Activated T-helper 17 cell treated with anti-CD3 and anti-CD28 coated beads, Interleukin-2, amount 50 U/mL, for 72 hours (primary cell): ENCODE results near the gene AGAP2. TPM values are rescaled to one million over a fixed set of nuclear protein-coding genes. Genes with fewer than 3 reads are reported as not detected.

Source experiments
- ATAC-seq: fragments of 150-1000 bp; cut with Tn5 transposase; replicated peaks from 2 replicates; pipeline ENCODE4 v1.10.0; 2021; ENCODE audit warnings: mild to moderate bottlenecking, moderate library complexity
- H3K27ac Mint-ChIP-seq: one replicate; pipeline ENCODE4 v1.8.0; 2022; ENCODE audit warnings: mixed read lengths
- H3K27me3 Mint-ChIP-seq: one replicate; pipeline ENCODE4 v1.8.0; 2022; ENCODE audit warnings: mixed read lengths
- H3K36me3 Mint-ChIP-seq: one replicate; pipeline ENCODE4 v1.8.0; 2022; ENCODE audit warnings: low read depth, mild to moderate bottlenecking, mixed read lengths
- H3K4me1 Mint-ChIP-seq: one replicate; pipeline ENCODE4 v1.8.0; 2022; ENCODE audit warnings: mixed read lengths
- H3K4me3 Mint-ChIP-seq: one replicate; pipeline ENCODE4 v1.8.0; 2022; ENCODE audit warnings: mild to moderate bottlenecking, mixed read lengths
- H3K9me3 Mint-ChIP-seq: one replicate; pipeline ENCODE4 v1.8.0; 2022; ENCODE audit warnings: mixed read lengths
- total RNA-seq, 2 donors: library from RNA; stranded (reverse); gene quantifications; one replicate each; pipeline ENCODE4 v1.2.3, GENCODE V29; 2022

Gene AGAP2
- total RNA-seq, 2 donors from 2014 or later, result 34.9 to 52.0 TPM

- no peaks in the 10 kb centered on the region for H3K27me3 Mint-ChIP-seq
- H3K27ac Mint-ChIP-seq, result peak overlapping the region; percentile 67
- ATAC-seq, result no peak
- peaks cover 80% of the 10 kb centered on the region for H3K36me3 Mint-ChIP-seq
- H3K4me3 Mint-ChIP-seq, result peak overlapping the region; percentile 93
- no peaks in the 10 kb centered on the region for H3K9me3 Mint-ChIP-seq
- H3K4me1 Mint-ChIP-seq, result peaks cover 19% of the 10 kb centered on the region
Observed at GRCh38 chr12:57763881-57764661, 25.5 kb upstream of the AGAP2 start.

- Mint-ChIP-seq H3K27ac (no peak overlapping the region), H3K9me3 (no peaks in the 10 kb centered on the region), H3K4me1 (peaks cover 19% of the 10 kb centered on the region), H3K4me3 (no peak overlapping the region), H3K36me3 (peaks cover 76% of the 10 kb centered on the region), H3K27me3 (no peaks in the 10 kb centered on the region)
- no peak for ATAC-seq
Observed at GRCh38 chr12:57762463-57762862, 23.9 kb upstream of the AGAP2 start.

GRCh38 chr12:57761391-57761998 is 23.0 kb upstream of the AGAP2 start:
- Mint-ChIP-seq H3K36me3 (peaks cover 83% of the 10 kb centered on the region), H3K27ac (no peak overlapping the region), H3K27me3 (no peaks in the 10 kb centered on the region), H3K4me1 (peaks cover 24% of the 10 kb centered on the region), H3K4me3 (no peak overlapping the region), H3K9me3 (no peaks in the 10 kb centered on the region)
- ATAC-seq, result no peak

- no peak for ATAC-seq
- Mint-ChIP-seq H3K4me1 (peaks cover 29% of the 10 kb centered on the region), H3K9me3 (no peaks in the 10 kb centered on the region), H3K27ac (no peak overlapping the region), H3K27me3 (no peaks in the 10 kb centered on the region), H3K36me3 (peaks cover 86% of the 10 kb centered on the region), H3K4me3 (no peak overlapping the region)
Observed at GRCh38 chr12:57760347-57760982, 21.9 kb upstream of the AGAP2 start.

GRCh38 chr12:57759360-57759980 is 20.9 kb upstream of the AGAP2 start:
- H3K27ac Mint-ChIP-seq, result no peak overlapping the region
- H3K4me1 Mint-ChIP-seq, result peaks cover 33% of the 10 kb centered on the region
- H3K9me3 Mint-ChIP-seq, result no peaks in the 10 kb centered on the region
- peak; percentile 15 for ATAC-seq
- H3K27me3 Mint-ChIP-seq, result no peaks in the 10 kb centered on the region
- H3K36me3 Mint-ChIP-seq, result peaks cover 76% of the 10 kb centered on the region
- peak overlapping the region; percentile 9 for H3K4me3 Mint-ChIP-seq

GRCh38 chr12:57758552-57759359 is 20.2 kb upstream of the AGAP2 start:
- Mint-ChIP-seq H3K27me3 (no peaks in the 10 kb centered on the region), H3K4me3 (no peak overlapping the region), H3K4me1 (peaks cover 34% of the 10 kb centered on the region), H3K27ac (no peak overlapping the region), H3K36me3 (peaks cover 69% of the 10 kb centered on the region), H3K9me3 (no peaks in the 10 kb centered on the region)
- ATAC-seq, result no peak

- peaks cover 38% of the 10 kb centered on the region for H3K4me1 Mint-ChIP-seq
- H3K27me3 Mint-ChIP-seq, result no peaks in the 10 kb centered on the region
- H3K4me3 Mint-ChIP-seq, result no peak overlapping the region
- peaks cover 59% of the 10 kb centered on the region for H3K36me3 Mint-ChIP-seq
- no peak for ATAC-seq
- H3K27ac Mint-ChIP-seq, result no peak overlapping the region
- H3K9me3 Mint-ChIP-seq, result no peaks in the 10 kb centered on the region
Observed at GRCh38 chr12:57757771-57758170, 19.2 kb upstream of the AGAP2 start.

- H3K27me3 Mint-ChIP-seq, result no peaks in the 10 kb centered on the region
- peak overlapping the region; percentile 86 for H3K4me3 Mint-ChIP-seq
- peak; percentile 30 for ATAC-seq
- peak overlapping the region; percentile 75 for H3K27ac Mint-ChIP-seq
- peaks cover 60% of the 10 kb centered on the region for H3K36me3 Mint-ChIP-seq
- peaks cover 44% of the 10 kb centered on the region for H3K4me1 Mint-ChIP-seq
- no peaks in the 10 kb centered on the region for H3K9me3 Mint-ChIP-seq
Observed at GRCh38 chr12:57756406-57757341, 18.1 kb upstream of the AGAP2 start.

GRCh38 chr12:57755454-57756372 is 17.2 kb upstream of the AGAP2 start:
- ATAC-seq, result no peak
- peak overlapping the region; percentile 75 for H3K27ac Mint-ChIP-seq
- no peaks in the 10 kb centered on the region for H3K9me3 Mint-ChIP-seq
- H3K4me3 Mint-ChIP-seq, result peak overlapping the region; percentile 86
- peaks cover 52% of the 10 kb centered on the region for H3K4me1 Mint-ChIP-seq
- no peaks in the 10 kb centered on the region for H3K27me3 Mint-ChIP-seq
- peaks cover 60% of the 10 kb centered on the region for H3K36me3 Mint-ChIP-seq

- no peaks in the 10 kb centered on the region for H3K27me3 Mint-ChIP-seq
- no peak overlapping the region for H3K4me3 Mint-ChIP-seq
- H3K36me3 Mint-ChIP-seq, result peaks cover 61% of the 10 kb centered on the region
- ATAC-seq, result no peak
- H3K27ac Mint-ChIP-seq, result no peak overlapping the region
- H3K9me3 Mint-ChIP-seq, result no peaks in the 10 kb centered on the region
- peaks cover 52% of the 10 kb centered on the region for H3K4me1 Mint-ChIP-seq
Observed at GRCh38 chr12:57755194-57755453, 16.6 kb upstream of the AGAP2 start.

GRCh38 chr12:57754411-57755193 is 16.1 kb upstream of the AGAP2 start, which contains the start of gene MARCHF9:
TSS of gene MARCHF9 (plus strand) at chr12:57755103. CDS start at chr12:57755529, 426 bp downstream.
- Mint-ChIP-seq H3K27ac (peak within 1 kb of the TSS; percentile 97), H3K4me1 (peaks cover 47% of the 10 kb centered on the region), H3K36me3 (peaks cover 60% of the 10 kb centered on the region), H3K4me3 (peak within 1 kb of the TSS; percentile 100), H3K9me3 (no peaks in the 10 kb centered on the region), H3K27me3 (no peaks in the 10 kb centered on the region)
- ATAC-seq, result peak; percentile 59

GRCh38 chr12:57753756-57754337 is 15.3 kb upstream of the AGAP2 start:
- no peak for ATAC-seq
- peaks cover 43% of the 10 kb centered on the region for H3K4me1 Mint-ChIP-seq
- H3K27me3 Mint-ChIP-seq, result no peaks in the 10 kb centered on the region
- H3K36me3 Mint-ChIP-seq, result peaks cover 62% of the 10 kb centered on the region
- H3K9me3 Mint-ChIP-seq, result no peaks in the 10 kb centered on the region
- peak overlapping the region; percentile 100 for H3K4me3 Mint-ChIP-seq
- H3K27ac Mint-ChIP-seq, result peak overlapping the region; percentile 97
